GM12872 (cell line): ENCODE measurements around the gene CENPP.

ENCODE experiments used
- CTCF ChIP-seq: IDR thresholded peaks from 3 replicates; pipeline ENCODE4 v1.5.1; 2011; ENCODE audit warnings: low read depth, mild to moderate bottlenecking, low read length, moderate library complexity; ENCODE audit not compliant: insufficient read depth

Gene CENPP

GRCh38 chr9:92292338-92293074 lies 33.2 kb upstream of the CENPP start:
- TF ChIP-seq CTCF: no peak

- TF ChIP-seq CTCF: no peak
Observed at GRCh38 chr9:92293075-92293354, 32.7 kb upstream of the CENPP start.

- TF ChIP-seq CTCF: 0 out of 3 replicates have a peak, but pooled peaks have one; percentile 43
Observed at GRCh38 chr9:92293452-92294296, 32.1 kb upstream of the CENPP start, which contains the start of gene IARS1. IARS1 (minus strand) TSS chr9:92293697; CDS start chr9:92289419, 4,278 bp downstream.

GRCh38 chr9:92294297-92294676 lies 31.5 kb upstream of the CENPP start:
- no peak for TF ChIP-seq CTCF

- no peak for TF ChIP-seq CTCF
Observed at GRCh38 chr9:92295240-92295790, 30.4 kb upstream of the CENPP start.

- TF ChIP-seq CTCF: no peak
Observed at GRCh38 chr9:92295827-92296258, 29.9 kb upstream of the CENPP start.

GRCh38 chr9:92297611-92298010 lies 28.1 kb upstream of the CENPP start:
- TF ChIP-seq CTCF: no peak
